ENCODE data around the gene KIAA1328. TPM values are rescaled to one million over a fixed set of nuclear protein-coding genes. Genes with fewer than 3 reads are reported as not detected.

KIAA1328 gene
- total and polyA plus RNA-seq, 9 of the 15 experiments (the other 6 are each of a cell fraction or from before 2014, with no cell fraction given) = 4.0 to 8.6 (median 7.4) TPM

DNA sequence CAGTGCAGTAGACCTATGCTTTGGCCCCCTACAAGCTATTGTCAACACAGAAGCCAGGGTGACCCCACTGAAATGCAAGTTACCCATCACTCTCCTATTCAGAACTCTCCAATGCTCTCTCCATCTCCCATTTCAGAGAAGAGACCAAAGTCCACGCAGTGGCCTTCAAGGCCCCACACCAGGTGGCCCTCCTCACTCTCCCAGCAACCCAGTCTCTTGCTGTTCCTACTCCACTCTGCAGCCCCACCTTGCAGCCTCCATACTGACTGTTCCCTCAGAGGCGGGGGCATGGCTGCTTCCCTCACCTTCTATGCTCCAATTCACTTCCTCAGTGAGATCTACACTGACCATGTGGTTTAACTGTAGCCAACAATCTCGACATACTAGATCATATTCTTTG is 423.4 kb downstream of the KIAA1328 start:
- FAIRE-seq (no peak), DNase-seq (ENCODE audit: extremely low read depth in 1 of 4, low spot score in 3 of 4) (no peak), ATAC-seq (no peak)
- intact Hi-C loops (cut with micrococcal nuclease) = loop anchor here (10.0 kb wide), 1 partner anchor 308 kb away; no protein-coding TSS in a partner anchor
- in situ Hi-C loops (cut with MboI) = no loop called here
- Histone ChIP-seq H4K20me1 (replicated peaks; ENCODE audit: control insufficient read depth, insufficient read depth, low read length) (peaks cover 2% of the 10 kb centered on the region; the same call in 1 of the 2 replicates), H3K4me2 (ENCODE audit: insufficient read depth, low read length) (no peak overlapping the region), H3K27me3 (ENCODE audit: control insufficient read depth in 2 of 2, insufficient read depth in 2 of 2, low read length in 2 of 2) (peaks cover 0 to 13% of the 10 kb centered on the region in 2 experiments; a peak in 3 of 5 replicates), H3K36me3 (ENCODE audit: control insufficient read depth, insufficient read depth, low read length) (no peaks in the 10 kb centered on the region), H3K9ac (ENCODE audit: insufficient read depth in 1 of 2, low read depth in 2 of 2, low read length in 2 of 2) (no peak overlapping the region), H3K27ac (ENCODE audit: extremely low read depth, low read depth, low read length) (no peak overlapping the region), H2AFZ (ENCODE audit: low read depth, low read length) (no peak overlapping the region), H3K4me1 (replicated peaks in 1 of 2; ENCODE audit: control insufficient read depth in 2 of 2, insufficient read depth in 2 of 2, low read length in 2 of 2) (peaks cover 0 to 13% of the 10 kb centered on the region in 2 experiments; a peak in 2 of 5 replicates), H3K9me3 (replicated peaks; ENCODE audit: control insufficient read depth, insufficient read depth, low read depth, low read length) (no peaks in the 10 kb centered on the region), H3K9me1 (ENCODE audit: control insufficient read depth, insufficient read depth, low read length) (no peaks in the 10 kb centered on the region), H3K4me3 (no peak overlapping the region), H3K79me2 (ENCODE audit: control insufficient read depth, insufficient read depth, low read length) (no peaks in the 10 kb centered on the region)
- BruUV-seq (replicated peaks) = no TSS peak
- TF ChIP-seq LEF1 (IDR thresholded peaks at IDR 0.05) (no peak), PCBP1 (IDR thresholded peaks at IDR 0.05; ENCODE audit: low read depth, low read length, poor library complexity, severe bottlenecking) (no peak), SREBF2 (CRISPR knock-in tag; IDR thresholded peaks at IDR 0.05) (no peak)
- 2% methylated on average over 3 of the region's 3 CpGs for WGBS (ENCODE audit: insufficient coverage, low coverage, missing lambda C conversion rate)
- ChIA-PET POLR2A (no interaction called here), CTCF (ENCODE audit: low intra/inter-chr PET ratio) (no interaction called here)

DNA sequence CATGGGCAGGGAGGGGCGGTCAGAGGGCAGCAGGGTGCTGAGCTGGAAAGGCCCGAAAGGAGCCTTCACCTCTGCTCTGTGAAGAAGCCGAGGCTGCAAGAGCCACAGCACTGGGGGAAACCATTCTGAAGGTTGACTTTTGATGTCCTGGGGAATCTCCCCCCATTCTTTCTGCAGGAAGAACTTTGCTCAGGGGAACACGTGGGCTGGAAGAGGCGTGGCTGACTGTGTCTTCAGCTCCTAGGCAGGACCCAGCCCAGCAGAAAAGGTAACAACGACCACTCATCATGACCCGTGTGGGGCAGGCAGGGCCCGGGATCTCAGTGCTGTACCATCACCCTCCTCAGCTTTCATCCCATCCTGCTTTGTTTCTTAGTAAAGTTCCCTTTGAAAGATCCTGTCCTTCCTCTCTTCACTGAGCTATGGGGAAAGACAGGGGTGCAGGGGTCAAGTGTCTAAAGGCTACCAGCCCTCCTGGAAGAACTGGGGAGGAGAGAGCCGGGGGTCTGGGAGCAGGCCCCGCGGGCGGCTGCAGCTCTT is 424.0 kb downstream of the KIAA1328 start:
- Histone ChIP-seq H3K4me3 (no peak overlapping the region), H3K27ac (ENCODE audit: extremely low read depth, low read depth, low read length) (no peak overlapping the region), H3K4me2 (ENCODE audit: insufficient read depth, low read length) (no peak overlapping the region), H3K27me3 (ENCODE audit: control insufficient read depth in 2 of 2, insufficient read depth in 2 of 2, low read length in 2 of 2) (peaks cover 0 to 16% of the 10 kb centered on the region in 2 experiments; a peak in 3 of 5 replicates), H3K4me1 (replicated peaks in 1 of 2; ENCODE audit: control insufficient read depth in 2 of 2, insufficient read depth in 2 of 2, low read length in 2 of 2) (peaks cover 0 to 13% of the 10 kb centered on the region in 2 experiments; a peak in 2 of 5 replicates), H3K79me2 (ENCODE audit: control insufficient read depth, insufficient read depth, low read length) (no peaks in the 10 kb centered on the region), H3K36me3 (ENCODE audit: control insufficient read depth, insufficient read depth, low read length) (no peaks in the 10 kb centered on the region), H3K9me3 (replicated peaks; ENCODE audit: control insufficient read depth, insufficient read depth, low read depth, low read length) (no peaks in the 10 kb centered on the region), H4K20me1 (replicated peaks; ENCODE audit: control insufficient read depth, insufficient read depth, low read length) (peaks cover 2% of the 10 kb centered on the region; the same call in 1 of the 2 replicates), H2AFZ (ENCODE audit: low read depth, low read length) (no peak overlapping the region), H3K9ac (ENCODE audit: insufficient read depth in 1 of 2, low read depth in 2 of 2, low read length in 2 of 2) (no peak overlapping the region), H3K9me1 (ENCODE audit: control insufficient read depth, insufficient read depth, low read length) (no peaks in the 10 kb centered on the region)
- ATAC-seq = no peak
- no peak for DNase-seq (ENCODE audit: extremely low read depth in 1 of 4, low spot score in 3 of 4)
- intact Hi-C loops (cut with micrococcal nuclease) = loop anchor here (10.0 kb wide), 1 partner anchor 308 kb away; no protein-coding TSS in a partner anchor
- ChIA-PET CTCF (ENCODE audit: low intra/inter-chr PET ratio) (no interaction called here), POLR2A (no interaction called here)
- BruUV-seq (replicated peaks) = no TSS peak
- in situ Hi-C loops (cut with MboI) = no loop called here
- WGBS (ENCODE audit: insufficient coverage, low coverage, missing lambda C conversion rate) = 18% methylated on average over 12 of the region's 12 CpGs
- TF ChIP-seq GABPB1 (CRISPR knock-in tag; IDR thresholded peaks at IDR 0.05) = no peak
- TF ChIP-seq, protein P1, sequence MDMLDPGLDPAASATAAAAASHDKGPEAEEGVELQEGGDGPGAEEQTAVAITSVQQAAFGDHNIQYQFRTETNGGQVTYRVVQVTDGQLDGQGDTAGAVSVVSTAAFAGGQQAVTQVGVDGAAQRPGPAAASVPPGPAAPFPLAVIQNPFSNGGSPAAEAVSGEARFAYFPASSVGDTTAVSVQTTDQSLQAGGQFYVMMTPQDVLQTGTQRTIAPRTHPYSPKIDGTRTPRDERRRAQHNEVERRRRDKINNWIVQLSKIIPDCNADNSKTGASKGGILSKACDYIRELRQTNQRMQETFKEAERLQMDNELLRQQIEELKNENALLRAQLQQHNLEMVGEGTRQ (CRISPR knock-in tag; IDR thresholded peaks at IDR 0.05) = 0 out of 2 replicates have a peak, but pooled peaks have one; percentile 23
- no peak for FAIRE-seq

Measured in K562 (cell line).